Transverse colon (tissue), 4 donors: ENCODE results near the gene SLC15A2. TPM values are rescaled to one million over a fixed set of nuclear protein-coding genes. Genes with fewer than 3 reads are reported as not detected.

ENCODE experiments used
- DNase-seq: peaks from one replicate; pipeline ENCODE4 v3.0.0-alpha.2; 2019
- H3K27ac ChIP-seq, 4 donors: fragments of 200-600 bp; sonication (generic); 2 replicates each; pipeline ENCODE4 v1.5.1; 2016 to 2018; ENCODE audit warnings: inconsistent platforms in 4 of 4
- H3K27me3 ChIP-seq: fragments of 200-600 bp; sonication (generic); 2 replicates; pipeline ENCODE4 v1.5.1; 2017; ENCODE audit warnings: inconsistent platforms
- H3K36me3 ChIP-seq, 4 donors: fragments of 200-600 bp; sonication (generic); 2 replicates each; pipeline ENCODE4 v1.5.1; 2017 to 2019; ENCODE audit warnings: inconsistent platforms in 4 of 4
- H3K4me1 ChIP-seq, 4 donors: fragments of 200-600 bp; sonication (generic); 2 replicates each; pipeline ENCODE4 v1.5.1; 2017 to 2020; ENCODE audit warnings: inconsistent platforms in 4 of 4
- H3K4me3 ChIP-seq, 4 donors: fragments of 200-600 bp; sonication (generic); 1 replicate in 1 of 4; 2 replicates in 3 of 4; pipeline versions ENCODE4 v1.5.1 to v1.6.1; 2017 to 2019; ENCODE audit warnings: inconsistent platforms in 4 of 4
- H3K9me3 ChIP-seq, 2 donors: fragments of 200-600 bp; sonication (generic); 2 replicates each; pipeline ENCODE4 v1.5.1; 2017 to 2019; ENCODE audit warnings: inconsistent platforms in 2 of 2
- CTCF ChIP-seq, 5 experiments: fragments of 200-600 bp in 3 of 5; fragments of 450-650 bp in 2 of 5; sonication (generic) in 3 of 5; IDR thresholded peaks; 1 replicate in 2 of 5; 2 replicates in 3 of 5; pipeline ENCODE4 v1.5.1; 2016 to 2017; ENCODE audit warnings: antibody characterized with exemption in 5 of 5, inconsistent platforms in 3 of 5, mild to moderate bottlenecking in 2 of 5, moderate library complexity in 1 of 5
- EP300 ChIP-seq: sonication (generic); formaldehyde crosslinking; IDR thresholded peaks from one replicate; pipeline ENCODE4 v1.6.1; 2017; ENCODE audit warnings: antibody characterized with exemption, low read depth
- POLR2A ChIP-seq: fragments of 450-650 bp; IDR thresholded peaks from one replicate; pipeline ENCODE4 v1.6.1; 2016; ENCODE audit warnings: antibody characterized with exemption, mild to moderate bottlenecking, moderate library complexity
- POLR2AphosphoS5 ChIP-seq, 3 donors: sonication (generic); formaldehyde crosslinking; IDR thresholded peaks; one replicate each; pipeline ENCODE4 v1.6.1; 2016; ENCODE audit warnings: antibody characterized with exemption in 3 of 3
- WGBS, 2 donors: methylation state at CpG; one replicate each; pipeline ENCODE4 v1.1.5; 2018; ENCODE audit warnings: low coverage in 1 of 2; 5-methylcytosine and 5-hydroxymethylcytosine counted together
- in situ Hi-C, 4 donors: fragments of 200-750 bp; cut with MboI; loops; one replicate each; pipeline versions ENCODE4 v1.15.0 to v1.15.1; 2017; ENCODE audit warnings: low sequenced_read_pairs in 3 of 4, low pct_ligation_motif_present in 1 of 4, low pct_unique_long_range_greater_than_20kb in 1 of 4
- intact Hi-C: fragments of 100-400 bp; cut with DNase I; formaldehyde crosslinking; loops from one replicate; pipeline ENCODE4 v1.15.1; 2023; ENCODE audit warnings: low total_unique reads
- total RNA-seq, 4 donors: library from RNA; depleted of rRNA; stranded (reverse); fragments of >200 nt; gene quantifications; one replicate each; pipeline ENCODE4 v1.1.0, GENCODE V29; 2016

The SLC15A2 gene
- total RNA-seq, 4 donors from 2014 or later, result 1.1 to 5.6 (median 2.7) TPM

- Histone ChIP-seq H3K9me3 (no peaks in the 10 kb centered on the region), H3K4me3 (no peak overlapping the region), H3K36me3 (no peaks in the 10 kb centered on the region), H3K27me3 (no peaks in the 10 kb centered on the region), H3K27ac (peak overlapping the region in 1 of 4 donors; percentile 21), H3K4me1 (no peaks in the 10 kb centered on the region)
- DNase-seq, result no peak
- in situ Hi-C loops, result no loop called here
- 82 to 83% methylated on average over 11 to 12 of the region's 12 CpGs for WGBS, 2 donors
- TF ChIP-seq POLR2A, result no peak
- TF ChIP-seq EP300, result no peak
- TF ChIP-seq CTCF (IDR thresholded peaks at IDR 0.05), result no peak
- no peak for TF ChIP-seq POLR2AphosphoS5 (IDR thresholded peaks at IDR 0.05)
- intact Hi-C loops, result no loop called here
Measured at GRCh38 chr3:121914081-121914998, 20.1 kb downstream of the SLC15A2 start.

- H3K27ac ChIP-seq, result no peak overlapping the region
- no peaks in the 10 kb centered on the region for H3K36me3 ChIP-seq
- in situ Hi-C loops (no loop called here), intact Hi-C loops (no loop called here)
- H3K4me1 ChIP-seq, result no peaks in the 10 kb centered on the region
- no peak for DNase-seq
- H3K4me3 ChIP-seq, result no peak overlapping the region
- TF ChIP-seq CTCF (IDR thresholded peaks at IDR 0.05) (no peak), POLR2AphosphoS5 (IDR thresholded peaks at IDR 0.05) (no peak), EP300 (no peak), POLR2A (no peak)
- H3K9me3 ChIP-seq, result no peaks in the 10 kb centered on the region
- H3K27me3 ChIP-seq, result no peaks in the 10 kb centered on the region
Measured at GRCh38 chr3:121916189-121916588, 22.0 kb downstream of the SLC15A2 start.

GRCh38 chr3:121918779-121919483 lies 24.7 kb downstream of the SLC15A2 start:
- in situ Hi-C loops, result no loop called here
- H3K36me3 ChIP-seq, result peaks cover 0 to 3% (median 0%) of the 10 kb centered on the region in 4 donors
- TF ChIP-seq POLR2AphosphoS5 (IDR thresholded peaks at IDR 0.05) (no peak), EP300 (no peak), POLR2A (no peak), CTCF (IDR thresholded peaks at IDR 0.05) (no peak)
- H3K27ac ChIP-seq, result no peak overlapping the region
- H3K4me3 ChIP-seq, result no peak overlapping the region
- no peaks in the 10 kb centered on the region for H3K27me3 ChIP-seq
- DNase-seq, result no peak
- 96 to 100% methylated on average over 1 to 19 of the region's 19 CpGs for WGBS, 2 donors
- no peaks in the 10 kb centered on the region for H3K9me3 ChIP-seq
- no peaks in the 10 kb centered on the region for H3K4me1 ChIP-seq
- intact Hi-C loops, result no loop called here

GRCh38 chr3:121924734-121925133 lies 30.5 kb downstream of the SLC15A2 start:
- intact Hi-C loops (no loop called here), in situ Hi-C loops (no loop called here)
- Histone ChIP-seq H3K9me3 (no peaks in the 10 kb centered on the region), H3K4me3 (no peak overlapping the region), H3K27ac (no peak overlapping the region), H3K36me3 (peaks cover 0 to 3% (median 0%) of the 10 kb centered on the region in 4 donors), H3K4me1 (no peaks in the 10 kb centered on the region), H3K27me3 (no peaks in the 10 kb centered on the region)
- 84 to 92% methylated on average over 3 of the region's 3 CpGs for WGBS, 2 donors
- no peak for DNase-seq
- no peak for TF ChIP-seq EP300
- no peak for TF ChIP-seq POLR2A
